Activated naive CD4-positive, alpha-beta T cell treated with anti-CD3 and anti-CD28 coated beads, Interleukin-2, amount 10 ng/mL, durations not matched to agents 7 days and 5 days (primary cell): ENCODE results near the gene CCL5.

ENCODE experiments used
- CTCF ChIA-PET: fragments of 350-600 bp; sonication (Branson Sonifier 250); formaldehyde crosslinking; loops from one replicate; lab custom pipeline; 2021; ENCODE audit warnings: antibody characterized with exemption; lab: Charles Lee
- DNase-seq: peaks from one replicate; pipeline ENCODE4 v3.0.0-alpha.2; 2020
- H3K27ac Mint-ChIP-seq: one replicate; pipeline ENCODE4 v1.8.0; 2021; ENCODE audit warnings: mild to moderate bottlenecking, moderate library complexity, mixed read lengths
- H3K27me3 Mint-ChIP-seq: one replicate; pipeline ENCODE4 v1.8.0; 2021; ENCODE audit warnings: mild to moderate bottlenecking, mixed read lengths
- H3K36me3 Mint-ChIP-seq: one replicate; pipeline ENCODE4 v1.8.0; 2021; ENCODE audit warnings: mixed read lengths
- H3K4me1 Mint-ChIP-seq: one replicate; pipeline ENCODE4 v1.8.0; 2021; ENCODE audit warnings: mixed read lengths
- H3K4me3 Mint-ChIP-seq: one replicate; pipeline ENCODE4 v1.8.0; 2021; ENCODE audit warnings: mild to moderate bottlenecking, moderate library complexity, mixed read lengths
- H3K9me3 Mint-ChIP-seq: one replicate; pipeline ENCODE4 v1.8.0; 2021; ENCODE audit warnings: mixed read lengths

Gene CCL5

GRCh38 chr17:35892091-35893035 is 12.2 kb upstream of the CCL5 start:
- Mint-ChIP-seq H3K9me3 (no peaks in the 10 kb centered on the region), H3K36me3 (no peaks in the 10 kb centered on the region), H3K27ac (peak overlapping the region; percentile 71), H3K4me3 (no peak overlapping the region), H3K4me1 (peaks cover 58% of the 10 kb centered on the region), H3K27me3 (no peaks in the 10 kb centered on the region)
- DNase-seq = peak; percentile 25
- CTCF ChIA-PET = no interaction called here

DNA sequence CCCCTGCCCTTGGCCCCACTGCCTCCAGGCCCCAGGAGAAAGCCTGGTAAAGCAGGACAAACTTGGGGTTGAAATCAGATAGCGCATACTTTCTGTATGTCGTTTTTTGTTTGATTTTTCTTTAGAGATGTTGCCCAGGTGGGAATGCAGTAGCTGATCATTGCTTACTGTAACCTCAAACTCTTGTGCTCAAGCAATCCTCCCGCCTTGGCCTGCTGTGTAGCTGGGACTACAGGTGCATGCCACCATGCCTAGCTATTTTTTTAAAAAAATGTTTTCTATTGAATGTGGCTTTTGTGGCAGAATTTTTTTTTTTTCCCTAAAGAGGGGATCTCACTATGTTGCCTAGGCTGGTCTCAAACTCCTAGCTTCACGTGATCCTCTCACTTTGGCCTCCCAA is 11.1 kb upstream of the CCL5 start:
- no peak for DNase-seq
- H3K9me3 Mint-ChIP-seq = no peaks in the 10 kb centered on the region
- H3K27ac Mint-ChIP-seq = peak overlapping the region; percentile 82
- no peaks in the 10 kb centered on the region for H3K27me3 Mint-ChIP-seq
- peaks cover 55% of the 10 kb centered on the region for H3K4me1 Mint-ChIP-seq
- no peaks in the 10 kb centered on the region for H3K36me3 Mint-ChIP-seq
- no peak overlapping the region for H3K4me3 Mint-ChIP-seq
- CTCF ChIA-PET = no interaction called here

- Mint-ChIP-seq H3K4me1 (peaks cover 49% of the 10 kb centered on the region), H3K4me3 (no peak overlapping the region), H3K27me3 (no peaks in the 10 kb centered on the region), H3K27ac (peak overlapping the region; percentile 82), H3K9me3 (no peaks in the 10 kb centered on the region), H3K36me3 (no peaks in the 10 kb centered on the region)
- CTCF ChIA-PET = interaction anchor here (1.6 kb wide), 1 partner anchor 8 kb away, joined by 4 read pairs; no protein-coding TSS in a partner anchor
- peak; percentile 61 for DNase-seq
Observed at GRCh38 chr17:35890774-35891155, 10.6 kb upstream of the CCL5 start.

GRCh38 chr17:35889818-35890773 is 9.9 kb upstream of the CCL5 start:
- no peaks in the 10 kb centered on the region for H3K27me3 Mint-ChIP-seq
- H3K9me3 Mint-ChIP-seq = no peaks in the 10 kb centered on the region
- H3K4me3 Mint-ChIP-seq = no peak overlapping the region
- H3K27ac Mint-ChIP-seq = peak overlapping the region; percentile 82
- CTCF ChIA-PET = interaction anchor here (1.6 kb wide), 1 partner anchor 9 kb away, joined by 4 read pairs; no protein-coding TSS in a partner anchor
- peaks cover 44% of the 10 kb centered on the region for H3K4me1 Mint-ChIP-seq
- no peaks in the 10 kb centered on the region for H3K36me3 Mint-ChIP-seq
- DNase-seq = no peak

- H3K4me1 Mint-ChIP-seq = peaks cover 43% of the 10 kb centered on the region
- H3K27ac Mint-ChIP-seq = no peak overlapping the region
- CTCF ChIA-PET = interaction anchor here (1.6 kb wide), 1 partner anchor 10 kb away, joined by 4 read pairs; no protein-coding TSS in a partner anchor
- H3K4me3 Mint-ChIP-seq = no peak overlapping the region
- no peaks in the 10 kb centered on the region for H3K36me3 Mint-ChIP-seq
- H3K27me3 Mint-ChIP-seq = no peaks in the 10 kb centered on the region
- no peak for DNase-seq
- H3K9me3 Mint-ChIP-seq = no peaks in the 10 kb centered on the region
Observed at GRCh38 chr17:35889241-35889640, 9.1 kb upstream of the CCL5 start.

GRCh38 chr17:35878361-35878760 is 1.8 kb downstream of the CCL5 start:
- Mint-ChIP-seq H3K36me3 (no peaks in the 10 kb centered on the region), H3K9me3 (no peaks in the 10 kb centered on the region), H3K4me1 (peaks cover 45% of the 10 kb centered on the region), H3K4me3 (peak overlapping the region; percentile 22), H3K27me3 (no peaks in the 10 kb centered on the region), H3K27ac (peak overlapping the region; percentile 31)
- CTCF ChIA-PET = interaction anchor here (1.4 kb wide), 1 partner anchor 29 kb away, joined by 3 read pairs; no protein-coding TSS in a partner anchor
- no peak for DNase-seq

- no peak for DNase-seq
- Mint-ChIP-seq H3K4me1 (peaks cover 46% of the 10 kb centered on the region), H3K9me3 (no peaks in the 10 kb centered on the region), H3K36me3 (no peaks in the 10 kb centered on the region), H3K27me3 (no peaks in the 10 kb centered on the region), H3K4me3 (no peak overlapping the region), H3K27ac (no peak overlapping the region)
- CTCF ChIA-PET = interaction anchor here (1.4 kb wide), 1 partner anchor 28 kb away, joined by 3 read pairs; no protein-coding TSS in a partner anchor
Observed at GRCh38 chr17:35877345-35878029, 2.7 kb downstream of the CCL5 start.

DNA sequence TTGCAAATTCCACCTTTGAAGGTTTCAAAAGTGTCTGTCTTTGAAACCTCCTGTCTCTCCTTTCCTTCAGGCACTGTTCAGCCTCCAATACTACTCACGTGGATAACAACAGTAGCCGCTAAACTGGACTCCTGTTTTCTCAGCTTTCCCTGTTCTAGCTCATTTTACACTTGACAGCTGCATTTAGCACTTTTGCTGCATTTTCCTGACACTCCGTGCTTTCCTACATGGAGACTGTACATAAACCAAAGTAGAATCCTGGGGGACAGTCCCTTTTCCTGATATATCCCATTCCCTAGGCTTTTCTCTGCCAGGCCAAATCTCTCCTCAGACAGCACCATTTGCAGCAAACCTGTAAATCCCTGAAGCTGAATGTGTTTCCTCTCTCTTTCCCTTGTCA is 3.6 kb downstream of the CCL5 start:
- Mint-ChIP-seq H3K9me3 (no peaks in the 10 kb centered on the region), H3K27me3 (no peaks in the 10 kb centered on the region), H3K4me3 (no peak overlapping the region), H3K4me1 (peaks cover 52% of the 10 kb centered on the region), H3K27ac (peak overlapping the region; percentile 72), H3K36me3 (no peaks in the 10 kb centered on the region)
- CTCF ChIA-PET = interaction anchor here (0.6 to 0.8 kb wide), 4 partner anchors 27 to 564 kb away, joined by 3 to 5 read pairs (median 3); no protein-coding TSS in a partner anchor
- DNase-seq = no peak

DNA sequence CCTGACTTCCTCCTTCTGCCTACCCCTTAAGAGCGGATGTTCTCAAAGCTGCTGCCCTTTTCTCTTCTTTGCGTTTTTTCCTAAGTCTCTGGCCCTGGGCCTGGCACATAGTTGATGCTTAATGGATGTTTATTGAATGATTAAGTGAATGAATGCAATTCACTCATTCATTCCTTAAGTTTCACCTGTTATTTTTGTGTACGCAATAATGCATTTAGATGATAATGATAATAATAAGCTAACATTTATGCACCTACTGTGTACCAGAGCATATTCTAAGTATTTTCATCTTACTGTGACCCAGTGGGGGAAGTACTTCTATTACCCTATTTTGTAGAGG is 4.4 kb downstream of the CCL5 start:
- no peak for DNase-seq
- Mint-ChIP-seq H3K9me3 (no peaks in the 10 kb centered on the region), H3K4me1 (peaks cover 56% of the 10 kb centered on the region), H3K27me3 (no peaks in the 10 kb centered on the region), H3K36me3 (no peaks in the 10 kb centered on the region), H3K27ac (peak overlapping the region; percentile 15), H3K4me3 (peak overlapping the region; percentile 2)
- CTCF ChIA-PET = interaction anchor here (0.6 to 0.8 kb wide), 3 partner anchors 26 to 207 kb away, joined by 3 read pairs; no protein-coding TSS in a partner anchor

- CTCF ChIA-PET = no interaction called here
- Mint-ChIP-seq H3K27me3 (no peaks in the 10 kb centered on the region), H3K4me3 (no peak overlapping the region), H3K4me1 (peaks cover 52% of the 10 kb centered on the region), H3K36me3 (no peaks in the 10 kb centered on the region), H3K9me3 (no peaks in the 10 kb centered on the region), H3K27ac (peak overlapping the region; percentile 15)
- DNase-seq = no peak
Observed at GRCh38 chr17:35875072-35875799, 4.9 kb downstream of the CCL5 start.

DNA sequence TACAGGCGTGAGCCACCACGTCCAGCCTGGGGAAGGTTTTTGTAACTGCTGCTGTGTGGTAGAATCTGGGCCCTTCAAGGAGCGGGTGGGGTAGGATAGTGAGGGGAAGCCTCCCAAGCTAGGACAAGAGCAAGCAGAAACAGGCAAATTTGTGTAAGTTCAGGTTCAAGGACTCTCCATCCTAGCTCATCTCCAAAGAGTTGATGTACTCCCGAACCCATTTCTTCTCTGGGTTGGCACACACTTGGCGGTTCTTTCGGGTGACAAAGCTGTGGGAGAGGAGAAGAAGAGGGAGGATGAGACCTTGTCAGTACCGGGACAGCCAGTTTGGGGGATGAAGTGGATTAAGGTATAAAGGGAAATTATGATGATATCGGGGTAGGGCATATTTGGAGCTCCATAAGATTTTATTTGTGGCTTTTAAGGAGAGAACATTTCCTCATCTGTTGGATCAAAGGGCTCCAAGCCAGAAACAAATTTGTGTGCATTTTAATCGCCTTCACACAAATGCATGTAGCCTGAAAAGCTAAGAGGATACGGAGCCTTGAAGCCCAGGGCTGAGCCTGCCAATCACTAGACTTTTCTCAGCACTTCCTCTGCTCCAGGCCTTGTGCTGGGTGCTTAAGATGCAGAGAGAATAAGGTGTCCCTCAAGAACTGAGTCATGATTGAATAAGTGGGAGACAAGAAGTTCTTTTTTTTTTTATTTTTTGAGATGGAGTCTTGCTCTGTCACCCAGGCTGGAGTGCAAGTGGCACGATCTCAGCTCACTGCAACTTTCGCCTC is 7.8 kb downstream of the CCL5 start:
- DNase-seq = no peak
- no peaks in the 10 kb centered on the region for H3K27me3 Mint-ChIP-seq
- H3K4me3 Mint-ChIP-seq = no peak overlapping the region
- no peak overlapping the region for H3K27ac Mint-ChIP-seq
- no peaks in the 10 kb centered on the region for H3K36me3 Mint-ChIP-seq
- H3K9me3 Mint-ChIP-seq = no peaks in the 10 kb centered on the region
- CTCF ChIA-PET = interaction anchor here (1.1 to 1.8 kb wide), 2 partner anchors 24 to 26 kb away, joined by 3 to 5 read pairs; no protein-coding TSS in a partner anchor
- H3K4me1 Mint-ChIP-seq = peaks cover 34% of the 10 kb centered on the region
